ENCODE data around the gene CALR3. TPM values are rescaled to one million over a fixed set of nuclear protein-coding genes. Genes with fewer than 3 reads are reported as not detected.

The CALR3 gene, protein sequence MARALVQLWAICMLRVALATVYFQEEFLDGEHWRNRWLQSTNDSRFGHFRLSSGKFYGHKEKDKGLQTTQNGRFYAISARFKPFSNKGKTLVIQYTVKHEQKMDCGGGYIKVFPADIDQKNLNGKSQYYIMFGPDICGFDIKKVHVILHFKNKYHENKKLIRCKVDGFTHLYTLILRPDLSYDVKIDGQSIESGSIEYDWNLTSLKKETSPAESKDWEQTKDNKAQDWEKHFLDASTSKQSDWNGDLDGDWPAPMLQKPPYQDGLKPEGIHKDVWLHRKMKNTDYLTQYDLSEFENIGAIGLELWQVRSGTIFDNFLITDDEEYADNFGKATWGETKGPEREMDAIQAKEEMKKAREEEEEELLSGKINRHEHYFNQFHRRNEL
- total RNA-seq (under 1 TPM in 1 of 2 donors, not detected in 1; 0.08 TPM), polyA plus RNA-seq (under 1 TPM in 1 of 2 donors, not detected in 1; 0.05 TPM)

GRCh38 chr19:16495982-16496612, at the start of gene CALR3, which contains the start of gene C19orf44:
TSS of gene CALR3 (minus strand) at chr19:16496167. CDS start at chr19:16496129, 38 bp downstream.
TSS of gene C19orf44 (plus strand) at chr19:16496394. CDS start at chr19:16500793, 4,399 bp downstream.
- no peaks in the 10 kb centered on the region for H3K27me3 ChIP-seq (ENCODE audit: control insufficient read depth in 4 of 4, insufficient read depth in 4 of 4, low read length in 3 of 4)
- peak; percentile 96 for DNase-seq (ENCODE audit: low spot score)
- no peaks in the 10 kb centered on the region for H3K9me3 ChIP-seq (ENCODE audit: control insufficient read depth in 4 of 4, low read length in 3 of 4)
- peaks cover 0 to 2% (median under 1%) of the 10 kb centered on the region in 4 donors for H3K36me3 ChIP-seq (ENCODE audit: control insufficient read depth in 4 of 4, insufficient read depth in 3 of 4, low read depth in 1 of 4, low read length in 3 of 4)
- peak within 1 kb of the TSS; percentile 64 to 96 (median 65) for H3K4me3 ChIP-seq (ENCODE audit: low read depth in 1 of 3, low read length in 3 of 3)
- H3K4me1 ChIP-seq (ENCODE audit: control insufficient read depth in 4 of 4, insufficient read depth in 4 of 4, low read length in 3 of 4): peaks cover 7 to 33% (median 19%) of the 10 kb centered on the region in 4 donors
- under 1% methylated on average over 52 of the region's 52 CpGs for WGBS
- H3K9ac ChIP-seq (ENCODE audit: low read depth in 1 of 2, low read length in 2 of 2): peak within 1 kb of the TSS; percentile 0 to 27
- TF ChIP-seq NR2F2 (IDR thresholded peaks at IDR 0.05): peak; percentile 41
- TF ChIP-seq, protein P1, sequence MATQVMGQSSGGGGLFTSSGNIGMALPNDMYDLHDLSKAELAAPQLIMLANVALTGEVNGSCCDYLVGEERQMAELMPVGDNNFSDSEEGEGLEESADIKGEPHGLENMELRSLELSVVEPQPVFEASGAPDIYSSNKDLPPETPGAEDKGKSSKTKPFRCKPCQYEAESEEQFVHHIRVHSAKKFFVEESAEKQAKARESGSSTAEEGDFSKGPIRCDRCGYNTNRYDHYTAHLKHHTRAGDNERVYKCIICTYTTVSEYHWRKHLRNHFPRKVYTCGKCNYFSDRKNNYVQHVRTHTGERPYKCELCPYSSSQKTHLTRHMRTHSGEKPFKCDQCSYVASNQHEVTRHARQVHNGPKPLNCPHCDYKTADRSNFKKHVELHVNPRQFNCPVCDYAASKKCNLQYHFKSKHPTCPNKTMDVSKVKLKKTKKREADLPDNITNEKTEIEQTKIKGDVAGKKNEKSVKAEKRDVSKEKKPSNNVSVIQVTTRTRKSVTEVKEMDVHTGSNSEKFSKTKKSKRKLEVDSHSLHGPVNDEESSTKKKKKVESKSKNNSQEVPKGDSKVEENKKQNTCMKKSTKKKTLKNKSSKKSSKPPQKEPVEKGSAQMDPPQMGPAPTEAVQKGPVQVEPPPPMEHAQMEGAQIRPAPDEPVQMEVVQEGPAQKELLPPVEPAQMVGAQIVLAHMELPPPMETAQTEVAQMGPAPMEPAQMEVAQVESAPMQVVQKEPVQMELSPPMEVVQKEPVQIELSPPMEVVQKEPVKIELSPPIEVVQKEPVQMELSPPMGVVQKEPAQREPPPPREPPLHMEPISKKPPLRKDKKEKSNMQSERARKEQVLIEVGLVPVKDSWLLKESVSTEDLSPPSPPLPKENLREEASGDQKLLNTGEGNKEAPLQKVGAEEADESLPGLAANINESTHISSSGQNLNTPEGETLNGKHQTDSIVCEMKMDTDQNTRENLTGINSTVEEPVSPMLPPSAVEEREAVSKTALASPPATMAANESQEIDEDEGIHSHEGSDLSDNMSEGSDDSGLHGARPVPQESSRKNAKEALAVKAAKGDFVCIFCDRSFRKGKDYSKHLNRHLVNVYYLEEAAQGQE (IDR thresholded peaks at IDR 0.05): no peak
- peak; percentile 91 for TF ChIP-seq ZBTB33 (IDR thresholded peaks at IDR 0.05)
- TF ChIP-seq HNF4A (conservative IDR thresholded peaks at IDR 0.05): no peak
- no peak for TF ChIP-seq FOXA1 (IDR thresholded peaks at IDR 0.05)
- TF ChIP-seq TAF1 (conservative IDR thresholded peaks at IDR 0.05): no peak
- TF ChIP-seq GABPA (IDR thresholded peaks at IDR 0.05 in 1 of 2, conservative IDR thresholded peaks at IDR 0.05 in 1 of 2): peak; percentile 65 to 95
- TF ChIP-seq HNF4G (IDR thresholded peaks at IDR 0.05): no peak
- TF ChIP-seq, protein P2, sequence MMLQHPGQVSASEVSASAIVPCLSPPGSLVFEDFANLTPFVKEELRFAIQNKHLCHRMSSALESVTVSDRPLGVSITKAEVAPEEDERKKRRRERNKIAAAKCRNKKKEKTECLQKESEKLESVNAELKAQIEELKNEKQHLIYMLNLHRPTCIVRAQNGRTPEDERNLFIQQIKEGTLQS (IDR thresholded peaks at IDR 0.05): no peak
- TF ChIP-seq, protein P3, sequence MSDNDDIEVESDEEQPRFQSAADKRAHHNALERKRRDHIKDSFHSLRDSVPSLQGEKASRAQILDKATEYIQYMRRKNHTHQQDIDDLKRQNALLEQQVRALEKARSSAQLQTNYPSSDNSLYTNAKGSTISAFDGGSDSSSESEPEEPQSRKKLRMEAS (IDR thresholded peaks at IDR 0.05): peak; percentile 86
- peak; percentile 28 for TF ChIP-seq CTCF (IDR thresholded peaks at IDR 0.05; ENCODE audit: low read depth, low read length, missing input control)
- TF ChIP-seq JUND (IDR thresholded peaks at IDR 0.05): no peak
- TF ChIP-seq EGR1 (IDR thresholded peaks at IDR 0.05; ENCODE audit: low read depth in 2 of 2): peak in 1 of 2 donors; percentile 55
- peak; percentile 98 for TF ChIP-seq YY1 (IDR thresholded peaks at IDR 0.05)
- peak; percentile 84 for TF ChIP-seq SP1 (IDR thresholded peaks at IDR 0.05)
- no peak for TF ChIP-seq FOXA2 (IDR thresholded peaks at IDR 0.05)
- peak; percentile 35 to 40 for TF ChIP-seq RXRA (IDR thresholded peaks at IDR 0.05)
- peak; percentile 52 to 58 for TF ChIP-seq RAD21 (IDR thresholded peaks at IDR 0.05)
- H3K27ac ChIP-seq (ENCODE audit: low read depth in 1 of 2, low read length in 2 of 2): peak within 1 kb of the TSS; percentile 51 to 67
